Hepatic stellate cell (primary cell): ENCODE measurements around the gene SEMA4A.
"Not testable (repeated sequence)": the region's sequence is repeated elsewhere in the genome, so short reads cannot be mapped to it uniquely, and the experiment has no call there.

Source experiments
- DNase-seq: peaks from one replicate; pipeline ENCODE4 v3.0.0; 2011; ENCODE audit warnings: low spot score

Gene SEMA4A

GRCh38 chr1:156160000-156160742 is 6.8 kb downstream of the SEMA4A start:
- DNase-seq = no peak

DNA sequence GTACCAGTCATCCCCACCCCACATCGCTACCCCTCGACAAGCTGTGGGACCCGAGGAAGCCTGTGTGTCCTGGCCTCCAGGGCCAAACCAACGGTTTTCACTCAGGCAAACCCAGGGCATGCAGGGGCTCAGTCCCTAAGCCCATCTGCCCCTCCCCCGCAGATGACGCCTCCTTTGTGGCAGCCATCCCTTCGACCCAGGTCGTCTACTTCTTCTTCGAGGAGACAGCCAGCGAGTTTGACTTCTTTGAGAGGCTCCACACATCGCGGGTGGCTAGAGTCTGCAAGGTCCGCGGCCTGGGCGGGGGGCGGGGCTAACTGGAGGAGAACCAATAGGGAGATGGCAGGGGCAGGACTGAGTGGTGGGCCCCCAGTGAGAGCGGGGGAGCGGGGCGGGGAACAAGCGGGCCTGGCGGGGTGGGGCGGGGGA is 7.4 kb downstream of the SEMA4A start:
- DNase-seq = peak; percentile 85

GRCh38 chr1:156162430-156163037 is 9.1 kb downstream of the SEMA4A start:
- no peak for DNase-seq

DNA sequence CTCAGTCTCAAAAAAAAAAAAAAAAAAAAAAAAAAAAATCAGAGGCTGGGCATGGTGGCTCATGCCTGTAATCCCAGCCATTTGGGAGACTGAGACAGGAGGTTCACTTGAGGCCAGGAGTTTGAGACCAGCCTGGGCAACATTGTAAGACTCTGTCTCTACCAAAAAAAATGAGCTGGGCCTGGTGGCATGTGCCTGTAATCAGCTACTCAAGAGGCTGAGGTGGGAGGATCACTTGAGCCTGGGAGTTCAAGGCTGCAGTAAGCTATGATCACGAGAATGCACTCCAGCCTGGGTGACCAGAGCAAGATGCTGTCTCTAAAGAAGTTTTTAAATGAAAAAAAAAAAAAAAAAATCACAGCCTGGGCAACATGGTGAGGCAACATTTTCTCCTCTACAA is 10.3 kb downstream of the SEMA4A start:
- no peak for DNase-seq

- DNase-seq = no peak
Measured at GRCh38 chr1:156164125-156164831, 10.9 kb downstream of the SEMA4A start.

DNA sequence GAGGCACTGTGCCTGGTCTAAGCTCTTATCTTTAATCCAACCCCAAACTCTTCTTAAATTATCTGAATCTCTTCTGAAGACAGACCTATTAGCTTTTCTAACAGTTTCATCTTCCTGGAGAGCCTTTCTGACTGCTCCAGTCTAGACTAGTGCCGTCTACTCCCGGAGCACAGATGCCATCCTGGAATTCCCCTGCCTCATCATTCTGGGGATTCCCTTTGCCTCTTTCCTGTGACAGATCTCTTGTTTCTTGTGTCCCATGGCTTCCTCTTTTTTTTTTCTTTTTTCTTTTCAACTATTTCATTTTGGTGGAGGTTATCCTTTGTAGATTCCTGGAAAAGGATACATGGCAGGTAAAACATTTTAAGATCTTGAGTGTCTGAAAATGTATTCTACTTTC is 11.7 kb downstream of the SEMA4A start:
- no peak for DNase-seq

DNA sequence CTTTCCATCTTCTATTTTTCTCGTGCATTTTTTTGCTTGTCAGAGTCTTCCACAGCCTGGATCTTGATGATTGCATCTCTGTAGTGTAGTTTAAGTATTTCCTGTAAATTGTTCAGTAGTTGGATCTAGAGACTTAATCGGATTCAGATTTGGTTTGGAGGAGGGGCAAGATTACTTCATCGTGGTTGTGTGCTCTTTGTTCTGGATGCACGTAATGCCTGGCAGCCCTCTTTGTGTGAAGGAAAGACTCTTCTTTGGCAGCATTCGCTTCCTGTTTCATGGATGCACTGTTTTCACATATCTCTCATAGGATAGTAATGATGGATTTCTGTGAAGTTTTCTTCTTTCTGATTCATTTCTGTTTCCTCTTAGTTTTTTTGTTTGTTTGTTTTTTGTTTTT is 14.2 kb downstream of the SEMA4A start:
- DNase-seq = no peak

DNA sequence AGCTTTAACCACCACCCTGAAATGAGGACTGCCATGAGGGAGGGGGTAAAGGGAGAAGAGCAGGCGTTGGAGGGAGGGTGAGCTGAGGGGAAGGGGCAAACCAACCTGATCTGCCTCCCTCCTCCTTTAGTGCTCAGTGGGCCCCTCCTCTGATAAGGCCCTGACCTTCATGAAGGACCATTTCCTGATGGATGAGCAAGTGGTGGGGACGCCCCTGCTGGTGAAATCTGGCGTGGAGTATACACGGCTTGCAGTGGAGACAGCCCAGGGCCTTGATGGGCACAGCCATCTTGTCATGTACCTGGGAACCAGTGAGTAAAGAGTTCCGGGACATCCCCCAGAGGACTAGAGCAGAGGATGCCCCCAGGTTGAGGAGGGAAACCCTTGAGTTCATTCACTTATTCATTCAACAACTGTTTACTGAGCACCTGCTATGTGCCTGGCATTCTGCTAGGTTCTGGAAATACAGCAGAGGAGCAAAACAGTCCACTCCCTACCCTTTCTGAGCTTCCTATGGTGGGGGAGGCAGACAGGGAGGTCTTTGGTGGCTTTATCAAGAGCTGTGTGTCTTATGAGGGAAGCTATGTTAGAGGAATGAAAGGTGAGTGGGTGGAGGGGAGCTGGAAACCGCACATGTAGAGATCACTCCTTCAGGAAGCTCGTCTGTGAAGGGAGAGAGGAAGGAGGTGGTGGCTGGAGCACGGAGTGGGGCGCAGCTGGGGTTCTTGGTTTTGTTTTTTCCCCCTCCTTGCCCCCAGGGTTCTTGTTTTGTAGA is 19.5 kb downstream of the SEMA4A start:
- DNase-seq = no peak

- no peak for DNase-seq
Measured at GRCh38 chr1:156176610-156177210, 23.3 kb downstream of the SEMA4A start.

GRCh38 chr1:156177919-156178654 is 24.7 kb downstream of the SEMA4A start:
- DNase-seq = no peak

GRCh38 chr1:156180471-156180870 is 27.1 kb downstream of the SEMA4A start:
- DNase-seq = no peak

GRCh38 chr1:156181391-156181924 is 28.1 kb downstream of the SEMA4A start:
- not testable (repeated sequence) for DNase-seq

DNA sequence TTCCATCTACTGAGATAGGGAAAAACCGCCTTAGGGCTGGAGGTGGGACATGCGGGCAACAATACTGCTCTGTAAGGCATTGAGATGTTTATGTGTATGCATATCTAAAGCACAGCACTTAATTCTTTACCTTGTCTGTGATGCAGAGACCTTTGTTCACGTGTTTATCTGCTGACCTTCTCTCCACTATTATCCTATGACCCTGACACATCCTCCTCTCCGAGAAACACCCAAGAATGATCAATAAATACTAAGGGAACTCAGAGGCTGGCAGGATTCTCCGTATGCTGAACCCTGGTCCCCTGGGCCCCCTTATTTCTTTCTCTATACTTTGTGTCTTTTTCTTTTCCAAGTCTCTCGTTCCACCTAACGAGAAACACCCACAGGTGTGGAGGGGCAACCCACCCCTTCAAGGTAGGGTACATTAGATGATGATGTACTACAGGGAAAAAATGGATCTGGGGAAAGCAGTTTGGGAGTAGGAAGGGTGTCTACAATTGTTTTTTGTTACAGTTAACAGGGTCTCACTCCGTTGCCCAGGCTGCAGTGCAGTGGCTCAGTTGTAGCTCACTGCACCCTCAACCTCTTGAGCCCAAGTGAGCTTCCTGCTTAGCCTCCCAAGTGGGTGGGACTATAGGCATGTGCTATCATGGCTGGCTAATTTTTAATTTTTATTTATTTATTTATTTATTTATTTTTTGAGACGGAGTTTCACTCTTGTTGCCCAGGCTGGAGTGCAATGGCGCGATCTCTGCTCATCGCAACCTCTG is 28.8 kb downstream of the SEMA4A start:
- not testable (repeated sequence) for DNase-seq

DNA sequence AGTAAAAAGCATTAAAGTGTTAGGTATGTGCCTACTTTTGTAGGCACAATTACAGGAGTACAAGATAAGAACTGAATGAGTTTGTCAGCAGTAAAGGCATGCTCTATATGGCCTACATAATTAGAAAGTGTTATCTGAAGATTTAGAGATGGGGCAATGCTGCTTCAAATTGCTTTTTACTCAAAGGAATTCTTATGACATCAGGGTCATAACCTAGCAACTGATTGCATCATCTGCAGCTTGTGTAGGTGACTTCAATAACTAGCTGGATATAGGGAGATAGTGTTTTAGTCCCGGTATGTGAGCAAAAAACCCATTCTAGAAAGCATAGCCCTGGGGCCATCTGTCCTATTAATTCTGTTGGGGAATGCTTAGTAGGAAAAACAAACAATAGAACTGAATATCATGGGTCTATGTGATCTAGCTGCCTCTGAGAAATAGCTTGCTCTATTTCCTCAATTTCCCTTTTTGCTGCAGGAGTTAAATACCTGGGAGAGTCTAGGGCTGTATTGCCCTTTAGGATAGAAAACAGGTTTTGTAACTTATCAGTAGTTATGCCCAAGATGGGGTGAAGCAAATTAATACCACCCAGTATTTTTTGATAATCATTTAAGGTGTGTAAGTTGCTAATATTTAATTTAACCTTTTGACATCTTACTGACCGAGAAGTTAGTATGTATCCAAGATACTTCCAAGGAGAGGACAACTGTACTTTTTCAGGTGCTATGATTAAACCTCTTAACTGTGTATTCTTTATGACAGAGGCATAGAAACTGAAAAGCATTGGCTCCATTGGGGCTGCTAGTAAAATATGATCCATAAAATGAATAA is 33.2 kb downstream of the SEMA4A start:
- DNase-seq = not testable (repeated sequence)

DNA sequence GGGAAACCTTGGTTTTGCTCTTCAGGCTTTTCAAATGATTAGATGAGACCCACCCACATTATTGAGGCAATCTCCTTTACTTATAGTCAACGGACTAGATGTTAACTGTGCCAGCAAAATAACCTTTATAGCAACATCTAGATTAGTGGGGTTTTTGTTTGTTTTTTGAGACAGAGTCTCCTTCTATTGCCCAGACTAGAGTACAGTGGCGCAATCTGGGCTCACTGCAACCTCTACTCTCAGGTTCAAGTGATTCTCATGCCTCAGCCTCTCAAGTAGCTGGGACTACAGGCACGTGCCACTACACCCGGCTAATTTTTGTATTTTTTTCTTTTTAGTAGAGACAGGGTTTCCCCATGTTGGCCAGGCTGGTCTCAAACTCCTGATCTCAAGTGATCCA is 36.9 kb downstream of the SEMA4A start:
- not testable (repeated sequence) for DNase-seq

DNA sequence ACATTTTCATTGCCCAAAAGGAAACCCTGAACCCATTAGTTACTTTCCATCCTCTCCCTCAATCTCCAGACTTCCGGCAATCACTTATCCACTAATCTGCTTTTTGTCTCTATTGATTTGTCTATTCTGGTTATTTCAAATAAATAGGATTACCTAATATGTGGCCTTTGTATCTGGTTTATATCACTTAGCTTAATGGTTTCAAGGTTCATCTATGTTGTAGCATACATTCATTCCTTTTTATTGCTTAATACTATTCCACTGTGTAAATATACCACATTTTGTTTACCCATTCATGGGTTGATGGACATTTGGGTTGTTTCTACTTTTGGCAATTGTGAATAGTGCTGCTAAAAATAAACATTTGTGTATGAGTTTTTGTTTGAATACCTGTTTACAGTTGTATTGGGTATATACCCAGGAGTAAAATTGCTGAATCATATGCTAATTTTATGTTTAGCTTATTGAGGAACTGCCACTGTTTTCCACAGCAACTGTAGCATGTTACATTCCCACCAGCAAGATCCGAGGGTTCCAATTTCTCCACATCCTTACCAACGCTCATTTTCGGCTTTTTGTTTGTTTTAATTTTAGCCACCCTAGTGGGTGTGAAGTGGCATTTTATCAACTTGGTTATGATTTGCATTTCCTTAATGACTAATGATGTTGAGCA is 38.0 kb downstream of the SEMA4A start:
- DNase-seq = no peak

DNA sequence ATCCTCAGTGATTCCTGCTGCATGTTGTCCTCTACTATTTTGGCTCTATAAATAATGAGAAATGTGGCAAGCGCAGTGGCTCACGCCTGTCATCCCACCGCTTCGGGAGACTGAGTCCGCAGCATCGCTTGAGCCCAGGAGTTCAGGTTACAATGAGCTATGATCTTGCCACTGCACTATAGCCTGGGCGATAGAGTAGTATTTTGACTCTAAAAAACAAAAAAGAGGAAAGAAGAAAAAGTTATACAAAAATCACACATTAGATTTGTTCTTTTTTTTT is 39.8 kb downstream of the SEMA4A start:
- no peak for DNase-seq

- peak; percentile 98 for DNase-seq
Measured at GRCh38 chr1:156193488-156194299, 40.3 kb downstream of the SEMA4A start, which contains the start of gene SLC25A44. Gene SLC25A44, plus strand, starts transcription at chr1:156194104. Its CDS starts 5,744 bp downstream, at chr1:156199848.
